ENCODE measurements around the gene HSD17B2.

Gene HSD17B2

GRCh38 chr16:82017911-82018568 is 17.0 kb upstream of the HSD17B2 start:
- no peak for DNase-seq (ENCODE audit: low read depth, low spot score)

- DNase-seq (ENCODE audit: low read depth, low spot score) = no peak
Measured at GRCh38 chr16:82019535-82019934, 15.5 kb upstream of the HSD17B2 start.

- DNase-seq (ENCODE audit: low read depth, low spot score) = no peak
Measured at GRCh38 chr16:82020051-82020450, 15.0 kb upstream of the HSD17B2 start.

GRCh38 chr16:82023206-82023605 is 11.8 kb upstream of the HSD17B2 start:
- DNase-seq (ENCODE audit: low read depth, low spot score) = no peak

- no peak for DNase-seq (ENCODE audit: low read depth, low spot score)
Measured at GRCh38 chr16:82024316-82024715, 10.7 kb upstream of the HSD17B2 start.

GRCh38 chr16:82024883-82025282 is 10.2 kb upstream of the HSD17B2 start:
- no peak for DNase-seq (ENCODE audit: low read depth, low spot score)

GRCh38 chr16:82027629-82028064 is 7.4 kb upstream of the HSD17B2 start:
- no peak for DNase-seq (ENCODE audit: low read depth, low spot score)

GRCh38 chr16:82031116-82032084 is 3.7 kb upstream of the HSD17B2 start:
- DNase-seq (ENCODE audit: low read depth, low spot score) = no peak

GRCh38 chr16:82033006-82033405 is 2.0 kb upstream of the HSD17B2 start:
- DNase-seq (ENCODE audit: low read depth, low spot score) = no peak

GRCh38 chr16:82033683-82034300 is 1.3 kb upstream of the HSD17B2 start:
- DNase-seq (ENCODE audit: low read depth, low spot score) = no peak

GRCh38 chr16:82037251-82037650 is 2.2 kb downstream of the HSD17B2 start:
- no peak for DNase-seq (ENCODE audit: low read depth, low spot score)

GRCh38 chr16:82037666-82038065 is 2.6 kb downstream of the HSD17B2 start:
- DNase-seq (ENCODE audit: low read depth, low spot score) = no peak

GRCh38 chr16:82040296-82040695 is 5.2 kb downstream of the HSD17B2 start:
- DNase-seq (ENCODE audit: low read depth, low spot score) = no peak

GRCh38 chr16:82041542-82041941 is 6.5 kb downstream of the HSD17B2 start:
- no peak for DNase-seq (ENCODE audit: low read depth, low spot score)

GRCh38 chr16:82042144-82042543 is 7.1 kb downstream of the HSD17B2 start:
- DNase-seq (ENCODE audit: low read depth, low spot score) = no peak

- DNase-seq (ENCODE audit: low read depth, low spot score) = no peak
Measured at GRCh38 chr16:82042846-82043245, 7.8 kb downstream of the HSD17B2 start.

GRCh38 chr16:82043680-82044584 is 8.9 kb downstream of the HSD17B2 start:
- DNase-seq (ENCODE audit: low read depth, low spot score) = no peak

- no peak for DNase-seq (ENCODE audit: low read depth, low spot score)
Measured at GRCh38 chr16:82044585-82044911, 9.5 kb downstream of the HSD17B2 start.

GRCh38 chr16:82045465-82045864 is 10.4 kb downstream of the HSD17B2 start:
- no peak for DNase-seq (ENCODE audit: low read depth, low spot score)

- no peak for DNase-seq (ENCODE audit: low read depth, low spot score)
Measured at GRCh38 chr16:82046541-82046940, 11.5 kb downstream of the HSD17B2 start.

- no peak for DNase-seq (ENCODE audit: low read depth, low spot score)
Measured at GRCh38 chr16:82046941-82047340, 11.9 kb downstream of the HSD17B2 start.

All from activated CD4-positive, CD25-positive, alpha-beta regulatory T cell treated with anti-CD3 and anti-CD28 coated beads, Interleukin-2, amount 50 U/mL, for 16 hours (primary cell).